SK-N-SH treated with all-trans-retinoic acid at 6 μM for 48 hours (cell line): ENCODE results near the gene PNPLA8.

Experiments used
- ATAC-seq: fragments of 200-7000 bp; cut with Tn5 transposase; 3 replicates; pipeline ENCODE4 v1.9.1; 2020; ENCODE audit warnings: mild to moderate bottlenecking, moderate library complexity
- ARNTL ChIP-seq: fragments of 450-650 bp; formaldehyde crosslinking; IDR thresholded peaks from 2 replicates; pipeline ENCODE4 v1.5.0; 2020; ENCODE audit warnings: low read depth, mild to moderate bottlenecking, moderate library complexity, borderline replicate concordance
- BACH2 ChIP-seq: fragments of 250-450 bp; sonication (Bioruptor Pico); IDR thresholded peaks from 2 replicates; pipeline ENCODE4 v1.9.0; 2021; ENCODE audit warnings: mild to moderate bottlenecking, borderline replicate concordance
- CREB5 ChIP-seq: fragments of 250-450 bp; sonication (Bioruptor Pico); IDR thresholded peaks from 2 replicates; pipeline ENCODE4 v1.5.1; 2020; ENCODE audit warnings: low read depth, mild to moderate bottlenecking, moderate library complexity
- CSDC2 ChIP-seq: fragments of 250-450 bp; sonication (Bioruptor Pico); IDR thresholded peaks from 2 replicates; pipeline ENCODE4 v1.5.0; 2020; ENCODE audit warnings: mild to moderate bottlenecking, moderate library complexity
- GLIS3 ChIP-seq: fragments of 250-450 bp; sonication (Bioruptor Pico); IDR thresholded peaks from 2 replicates; pipeline ENCODE4 v1.5.0; 2020; ENCODE audit warnings: mild to moderate bottlenecking, moderate library complexity
- ISL1 ChIP-seq: fragments of 250-450 bp; sonication (Bioruptor Pico); IDR thresholded peaks from 2 replicates; pipeline ENCODE4 v2.1.2; 2022; ENCODE audit warnings: mild to moderate bottlenecking, moderate library complexity
- OSR1 ChIP-seq: fragments of 250-450 bp; sonication (Bioruptor Pico); IDR thresholded peaks from 2 replicates; pipeline ENCODE4 v1.8.0; 2022; ENCODE audit warnings: moderate library complexity, mild to moderate bottlenecking, inconsistent platforms
- PPARA ChIP-seq: fragments of 250-450 bp; sonication (Bioruptor Pico); IDR thresholded peaks from 2 replicates; pipeline ENCODE4 v1.5.0; 2020; ENCODE audit warnings: mild to moderate bottlenecking, borderline replicate concordance
- RARB ChIP-seq: fragments of 250-450 bp; sonication (Bioruptor Pico); IDR thresholded peaks from 2 replicates; pipeline ENCODE4 v1.8.0; 2021; ENCODE audit warnings: mild to moderate bottlenecking, moderate library complexity
- SNAI2 ChIP-seq: fragments of 250-450 bp; sonication (Bioruptor Pico); IDR thresholded peaks from 2 replicates; pipeline ENCODE4 v1.5.0; 2020; ENCODE audit warnings: mild to moderate bottlenecking, moderate library complexity
- TCF4 ChIP-seq: fragments of 250-450 bp; sonication (Bioruptor Pico); IDR thresholded peaks from 2 replicates; pipeline ENCODE4 v1.8.0; 2021; ENCODE audit warnings: mild to moderate bottlenecking, moderate library complexity, borderline replicate concordance
- TOX ChIP-seq: fragments of 250-450 bp; sonication (Bioruptor Pico); IDR thresholded peaks from 2 replicates; pipeline ENCODE4 v1.8.0; 2021; ENCODE audit warnings: mild to moderate bottlenecking, moderate library complexity, borderline replicate concordance
- TSHZ2 ChIP-seq: fragments of 250-450 bp; sonication (Bioruptor Pico); IDR thresholded peaks from 2 replicates; pipeline ENCODE4 v1.5.0; 2020; ENCODE audit warnings: mild to moderate bottlenecking, moderate library complexity
- ZC3H10 ChIP-seq: fragments of 250-450 bp; sonication (Bioruptor Pico); IDR thresholded peaks from 2 replicates; pipeline ENCODE4 v1.5.1; 2021; ENCODE audit warnings: mild to moderate bottlenecking, moderate library complexity
- ZFP3 ChIP-seq: fragments of 250-450 bp; sonication (Bioruptor Pico); IDR thresholded peaks from 2 replicates; pipeline ENCODE4 v1.5.0; 2020; ENCODE audit warnings: mild to moderate bottlenecking, moderate library complexity
- ZFP30 ChIP-seq: fragments of 450-650 bp; formaldehyde crosslinking; IDR thresholded peaks from 2 replicates; pipeline ENCODE4 v1.5.0; 2022; ENCODE audit warnings: mild to moderate bottlenecking, moderate library complexity
- ZNF565 ChIP-seq: fragments of 450-650 bp; formaldehyde crosslinking; conservative IDR thresholded peaks from 2 replicates; pipeline ENCODE4 v1.5.0; 2020; ENCODE audit warnings: low read depth, mild to moderate bottlenecking, moderate library complexity
- ZNF70 ChIP-seq: fragments of 450-650 bp; formaldehyde crosslinking; IDR thresholded peaks from 2 replicates; pipeline ENCODE4 v1.5.0; 2020; ENCODE audit warnings: mild to moderate bottlenecking, moderate library complexity
- ZNF8 ChIP-seq: fragments of 450-650 bp; formaldehyde crosslinking; IDR thresholded peaks from 2 replicates; pipeline ENCODE4 v1.5.0; 2020; ENCODE audit warnings: mild to moderate bottlenecking, moderate library complexity
- TF ChIP-seq, protein P1 (sequence below): fragments of 250-450 bp; sonication (Bioruptor Pico); IDR thresholded peaks from 2 replicates; pipeline ENCODE4 v1.8.0; 2021; ENCODE audit warnings: low read depth, mild to moderate bottlenecking, moderate library complexity, borderline replicate concordance
- TF ChIP-seq, protein P2 (sequence below): fragments of 250-450 bp; sonication (Bioruptor Pico); IDR thresholded peaks from 2 replicates; pipeline ENCODE4 v1.5.1; 2021; ENCODE audit warnings: mild to moderate bottlenecking, moderate library complexity

PNPLA8 gene

GRCh38 chr7:108572480-108572879 lies 46.5 kb upstream of the PNPLA8 start:
- TF ChIP-seq TSHZ2 (CRISPR knock-in tag) (no peak), CREB5 (no peak)
- no peak for ATAC-seq

- no peak for TF ChIP-seq ZNF70
- no peak for TF ChIP-seq CSDC2 (CRISPR knock-in tag)
- TF ChIP-seq ZNF8 (CRISPR knock-in tag) = no peak
- no peak for TF ChIP-seq ZFP30
- no peak for TF ChIP-seq TSHZ2 (CRISPR knock-in tag)
- TF ChIP-seq PPARA (CRISPR knock-in tag) = no peak
- no peak for TF ChIP-seq CREB5
- no peak for TF ChIP-seq TOX (CRISPR knock-in tag)
- no peak for TF ChIP-seq TCF4
- no peak for TF ChIP-seq ZC3H10
- no peak for TF ChIP-seq ISL1
- no peak for TF ChIP-seq SNAI2
- TF ChIP-seq BACH2 = no peak
- TF ChIP-seq, protein P1, sequence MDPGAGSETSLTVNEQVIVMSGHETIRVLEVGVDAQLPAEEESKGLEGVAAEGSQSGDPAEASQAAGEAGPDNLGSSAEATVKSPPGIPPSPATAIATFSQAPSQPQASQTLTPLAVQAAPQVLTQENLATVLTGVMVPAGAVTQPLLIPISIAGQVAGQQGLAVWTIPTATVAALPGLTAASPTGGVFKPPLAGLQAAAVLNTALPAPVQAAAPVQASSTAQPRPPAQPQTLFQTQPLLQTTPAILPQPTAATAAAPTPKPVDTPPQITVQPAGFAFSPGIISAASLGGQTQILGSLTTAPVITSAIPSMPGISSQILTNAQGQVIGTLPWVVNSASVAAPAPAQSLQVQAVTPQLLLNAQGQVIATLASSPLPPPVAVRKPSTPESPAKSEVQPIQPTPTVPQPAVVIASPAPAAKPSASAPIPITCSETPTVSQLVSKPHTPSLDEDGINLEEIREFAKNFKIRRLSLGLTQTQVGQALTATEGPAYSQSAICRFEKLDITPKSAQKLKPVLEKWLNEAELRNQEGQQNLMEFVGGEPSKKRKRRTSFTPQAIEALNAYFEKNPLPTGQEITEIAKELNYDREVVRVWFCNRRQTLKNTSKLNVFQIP = no peak
- TF ChIP-seq RARB (CRISPR knock-in tag) = no peak
- TF ChIP-seq ARNTL (CRISPR knock-in tag) = no peak
- TF ChIP-seq, protein P2, sequence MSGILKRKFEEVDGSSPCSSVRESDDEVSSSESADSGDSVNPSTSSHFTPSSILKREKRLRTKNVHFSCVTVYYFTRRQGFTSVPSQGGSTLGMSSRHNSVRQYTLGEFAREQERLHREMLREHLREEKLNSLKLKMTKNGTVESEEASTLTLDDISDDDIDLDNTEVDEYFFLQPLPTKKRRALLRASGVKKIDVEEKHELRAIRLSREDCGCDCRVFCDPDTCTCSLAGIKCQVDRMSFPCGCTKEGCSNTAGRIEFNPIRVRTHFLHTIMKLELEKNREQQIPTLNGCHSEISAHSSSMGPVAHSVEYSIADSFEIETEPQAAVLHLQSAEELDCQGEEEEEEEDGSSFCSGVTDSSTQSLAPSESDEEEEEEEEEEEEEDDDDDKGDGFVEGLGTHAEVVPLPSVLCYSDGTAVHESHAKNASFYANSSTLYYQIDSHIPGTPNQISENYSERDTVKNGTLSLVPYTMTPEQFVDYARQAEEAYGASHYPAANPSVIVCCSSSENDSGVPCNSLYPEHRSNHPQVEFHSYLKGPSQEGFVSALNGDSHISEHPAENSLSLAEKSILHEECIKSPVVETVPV = no peak
- TF ChIP-seq OSR1 (CRISPR knock-in tag) = no peak
- TF ChIP-seq, all 23 proteins: peak for 0
- peak; percentile 57 for ATAC-seq
These were observed 44.3 kb upstream of the PNPLA8 start for GRCh38 chr7:108570146-108570755.

DNA sequence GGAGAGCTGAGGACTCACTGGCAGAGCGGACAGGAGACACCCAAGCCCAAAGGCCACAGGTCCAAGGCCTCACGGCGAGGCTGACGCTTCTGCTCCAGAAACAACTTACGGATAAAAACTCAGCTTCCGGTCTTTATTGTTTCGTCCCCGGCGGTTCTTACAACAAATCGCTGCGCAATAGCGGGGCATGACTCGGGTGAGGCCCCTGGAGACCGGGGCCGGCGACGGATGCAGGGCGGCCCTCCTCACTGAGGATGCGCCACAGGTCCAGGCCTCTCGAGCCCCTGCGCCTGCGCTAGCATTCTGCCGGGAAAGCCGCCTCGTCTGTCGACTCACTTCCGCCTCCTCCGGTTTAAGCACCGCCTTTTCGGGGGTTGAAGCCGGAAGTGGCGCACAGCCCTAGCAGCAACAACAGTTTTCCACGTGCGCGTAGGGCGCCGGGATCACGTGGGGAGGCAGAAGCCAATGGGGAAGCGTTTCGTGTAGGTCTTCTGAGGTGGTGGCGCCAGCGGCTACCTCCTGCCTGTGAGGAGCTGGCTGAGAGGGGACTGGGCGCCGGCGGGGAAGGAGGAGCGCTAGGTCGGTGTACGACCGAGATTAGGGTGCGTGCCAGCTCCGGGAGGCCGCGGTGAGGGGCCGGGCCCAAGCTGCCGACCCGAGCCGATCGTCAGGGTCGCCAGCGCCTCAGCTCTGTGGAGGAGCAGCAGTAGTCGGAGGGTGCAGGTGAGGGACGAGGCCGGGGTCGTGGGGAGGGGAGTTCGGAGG lies 43.6 kb upstream of the PNPLA8 start, which contains the start of the genes DNAJB9 and THAP5:
Gene DNAJB9, plus strand, starts transcription at position 494 of the 765 bp plus-strand sequence. CDS start 1,853 bp downstream, outside the sequence.
Gene THAP5, minus strand, starts transcription at position 326 of the 765 bp plus-strand sequence. Its CDS starts 137 bp downstream, at position 189.
- TF ChIP-seq ZNF565 (CRISPR knock-in tag) (no peak; the same call in 1 of the 2 replicates), ZFP3 (peak; percentile 83), GLIS3 (CRISPR knock-in tag) (no peak; the same call in 1 of the 2 replicates), TOX (CRISPR knock-in tag) (no peak), BACH2 (no peak), TSHZ2 (CRISPR knock-in tag) (peak; percentile 40; the same call in 1 of the 2 replicates)
- TF ChIP-seq, protein P1 = no peak
- peak; percentile 97 for ATAC-seq
